NT2/D1 (cell line): Measurements from ENCODE around the gene PLEKHM1.

Experiments used
- SUZ12 ChIP-seq: IDR thresholded peaks from 2 replicates; pipeline ENCODE4 v1.6.1; 2011; ENCODE audit not compliant: insufficient read length, insufficient read depth; ENCODE audit errors: extremely low read depth
- YY1 ChIP-seq: IDR thresholded peaks from 2 replicates; pipeline ENCODE4 v1.6.1; 2011; ENCODE audit not compliant: insufficient read length, insufficient read depth
- ZNF274 ChIP-seq: IDR thresholded peaks from 2 replicates; pipeline ENCODE4 v1.6.1; 2011; ENCODE audit warnings: mild to moderate bottlenecking, low read depth, low read length

DNA sequence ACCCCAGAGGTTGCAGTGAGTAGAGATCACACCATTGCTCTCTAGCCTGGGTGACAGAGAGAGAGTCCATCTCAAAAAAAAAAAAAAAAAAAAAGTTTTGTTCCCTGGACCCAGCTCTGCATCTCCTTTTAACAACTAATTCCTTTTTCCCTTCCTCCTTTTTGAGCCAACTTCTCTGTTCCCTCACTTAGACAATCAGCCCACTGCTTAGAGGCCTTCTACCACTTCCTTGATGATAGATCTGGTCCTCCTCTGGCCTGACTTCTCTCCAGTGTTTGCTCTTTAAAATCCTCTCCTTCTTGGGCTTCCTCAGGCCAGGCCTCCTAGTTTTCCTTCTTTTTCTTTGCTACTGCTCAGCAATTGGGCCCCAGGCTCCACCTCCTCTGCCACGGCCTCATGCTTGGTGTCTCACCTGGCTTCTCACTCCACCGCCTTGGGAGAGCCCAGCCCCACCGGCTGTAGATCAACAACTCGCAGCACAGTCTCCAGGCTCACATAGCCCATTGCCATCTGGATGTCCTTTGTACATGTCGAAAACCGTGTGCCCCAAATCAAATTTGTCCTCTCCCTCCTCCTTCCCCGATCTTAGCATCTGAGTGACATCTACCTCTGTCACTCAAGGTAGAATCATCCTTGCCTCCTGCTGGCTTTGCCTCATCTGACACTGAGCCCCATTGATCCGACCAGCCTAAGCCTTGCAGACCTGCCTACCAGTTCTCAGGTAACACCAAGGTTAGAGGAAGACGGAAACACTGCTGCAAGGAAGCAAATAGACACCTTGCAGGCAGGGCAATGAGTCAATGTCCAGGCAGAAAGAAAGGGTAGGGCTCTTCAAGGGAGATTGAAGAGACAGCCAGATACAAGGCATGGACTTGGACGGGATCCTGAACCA lies 75.3 kb downstream of the PLEKHM1 start:
- TF ChIP-seq YY1 (no peak), SUZ12 (no peak), ZNF274 (no peak)
